Measurements from ENCODE around the gene FAM161B.
A peak's percentile ranks its signal among the peaks of the same experiment; 100 is the strongest.

DNA sequence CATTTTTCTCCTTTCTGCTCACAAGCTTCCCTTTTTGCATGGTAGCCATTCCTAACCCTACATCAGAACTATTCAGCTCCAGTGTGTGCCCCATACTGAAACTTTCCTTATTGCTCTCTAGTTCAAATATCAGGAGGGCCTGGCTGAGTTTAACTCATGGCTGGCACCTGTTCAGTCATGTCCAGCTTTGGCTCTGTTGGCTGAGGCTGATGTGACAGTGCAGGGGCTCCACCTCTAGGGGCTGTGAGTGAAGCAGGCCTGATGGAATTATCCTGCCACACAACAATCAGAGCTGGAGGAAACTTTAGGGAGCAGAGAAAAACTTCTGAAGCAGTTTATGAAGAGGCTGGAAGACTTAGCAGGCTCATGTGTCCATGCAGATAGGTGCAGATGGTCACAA lies 8.7 kb upstream of the FAM161B start:
- TF ChIP-seq, protein P1, sequence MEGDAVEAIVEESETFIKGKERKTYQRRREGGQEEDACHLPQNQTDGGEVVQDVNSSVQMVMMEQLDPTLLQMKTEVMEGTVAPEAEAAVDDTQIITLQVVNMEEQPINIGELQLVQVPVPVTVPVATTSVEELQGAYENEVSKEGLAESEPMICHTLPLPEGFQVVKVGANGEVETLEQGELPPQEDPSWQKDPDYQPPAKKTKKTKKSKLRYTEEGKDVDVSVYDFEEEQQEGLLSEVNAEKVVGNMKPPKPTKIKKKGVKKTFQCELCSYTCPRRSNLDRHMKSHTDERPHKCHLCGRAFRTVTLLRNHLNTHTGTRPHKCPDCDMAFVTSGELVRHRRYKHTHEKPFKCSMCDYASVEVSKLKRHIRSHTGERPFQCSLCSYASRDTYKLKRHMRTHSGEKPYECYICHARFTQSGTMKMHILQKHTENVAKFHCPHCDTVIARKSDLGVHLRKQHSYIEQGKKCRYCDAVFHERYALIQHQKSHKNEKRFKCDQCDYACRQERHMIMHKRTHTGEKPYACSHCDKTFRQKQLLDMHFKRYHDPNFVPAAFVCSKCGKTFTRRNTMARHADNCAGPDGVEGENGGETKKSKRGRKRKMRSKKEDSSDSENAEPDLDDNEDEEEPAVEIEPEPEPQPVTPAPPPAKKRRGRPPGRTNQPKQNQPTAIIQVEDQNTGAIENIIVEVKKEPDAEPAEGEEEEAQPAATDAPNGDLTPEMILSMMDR (conservative IDR thresholded peaks at IDR 0.05 in 1 of 2, IDR thresholded peaks at IDR 0.05 in 1 of 2; ENCODE audit: extremely low read depth in 1 of 2, insufficient read depth in 1 of 2, low read depth in 1 of 2, low read length in 2 of 2): peak; percentile 25 to 38
- TF ChIP-seq EZH2 (IDR thresholded peaks at IDR 0.05; ENCODE audit: borderline replicate concordance, low read length): no peak
